ENCODE measurements around the gene SORCS2.

Gene SORCS2

DNA sequence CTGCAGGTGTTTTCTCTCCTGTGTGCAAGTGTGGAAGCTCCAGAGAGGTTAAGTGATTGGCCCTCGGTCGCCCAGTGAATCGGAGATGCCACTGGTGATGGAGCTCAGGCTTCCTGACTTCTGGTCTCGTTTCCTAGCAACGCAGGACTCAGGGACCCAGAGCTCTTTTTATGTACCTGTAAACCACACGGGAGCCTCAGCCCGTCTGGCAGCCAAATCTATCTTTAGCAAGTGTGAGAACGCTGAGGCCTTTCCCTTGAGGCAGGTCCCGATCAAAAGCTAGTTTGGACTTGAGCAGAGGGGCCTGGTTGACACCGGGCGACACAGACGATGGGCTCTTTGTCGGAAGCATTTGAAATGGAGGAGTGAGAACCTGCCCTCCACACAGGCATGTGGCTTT is 116.8 kb downstream of the SORCS2 start:
- no peak for DNase-seq

DNA sequence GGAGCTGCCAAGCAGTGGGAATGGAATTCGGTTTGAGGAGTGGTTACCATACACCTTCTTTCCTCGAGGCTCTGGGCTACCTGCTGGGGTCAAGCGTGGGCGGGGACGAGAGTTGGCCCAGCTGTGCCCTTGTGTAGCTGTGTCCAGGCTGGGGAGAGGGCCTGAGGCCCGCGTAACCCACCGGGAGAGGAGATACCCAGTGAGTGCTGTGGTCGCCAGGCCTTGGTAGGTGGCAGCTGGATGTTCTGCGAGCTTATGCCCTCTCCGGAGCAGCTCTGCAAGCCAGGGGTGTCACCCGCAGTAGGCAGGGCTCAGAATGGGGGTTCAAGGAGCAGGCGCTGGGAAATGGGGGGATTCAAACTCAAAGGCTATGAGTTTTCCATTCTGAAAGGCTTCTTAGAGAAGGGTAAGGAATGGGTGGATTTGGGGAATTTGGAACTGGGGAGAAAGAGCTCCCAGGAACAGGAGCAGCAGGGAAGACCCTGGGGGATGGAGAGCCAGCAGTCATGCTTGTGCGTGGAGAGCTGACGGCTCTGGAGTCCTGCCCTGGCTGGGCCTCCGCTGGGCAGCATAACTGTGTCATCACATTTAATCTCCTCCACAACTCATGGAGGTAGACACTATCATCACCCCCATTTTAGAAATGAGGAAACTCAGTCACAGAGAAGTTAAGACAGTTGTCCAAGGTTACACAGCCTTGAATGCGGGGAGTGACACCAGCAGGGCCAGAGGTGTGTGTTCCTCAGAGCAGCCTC is 117.5 kb downstream of the SORCS2 start:
- DNase-seq = no peak

DNA sequence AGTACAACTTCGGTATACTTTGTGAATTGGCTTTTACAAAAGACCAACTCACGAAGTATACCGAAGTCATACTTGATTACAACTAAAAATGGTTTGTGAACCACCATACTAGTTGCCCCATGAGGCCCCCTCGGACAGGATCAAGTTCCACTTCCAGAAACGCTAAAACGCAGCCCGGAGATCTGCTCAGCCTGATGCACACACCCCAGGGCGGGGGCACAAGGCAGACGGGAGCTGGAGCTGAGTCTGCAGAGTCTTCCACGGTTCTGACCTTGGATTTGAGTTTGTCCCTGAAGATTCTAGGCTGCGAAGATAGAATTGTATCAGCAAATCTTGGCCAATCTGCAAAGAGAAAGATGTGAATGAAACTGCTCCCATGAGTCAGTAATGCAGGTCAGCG is 118.1 kb downstream of the SORCS2 start:
- no peak for DNase-seq

DNA sequence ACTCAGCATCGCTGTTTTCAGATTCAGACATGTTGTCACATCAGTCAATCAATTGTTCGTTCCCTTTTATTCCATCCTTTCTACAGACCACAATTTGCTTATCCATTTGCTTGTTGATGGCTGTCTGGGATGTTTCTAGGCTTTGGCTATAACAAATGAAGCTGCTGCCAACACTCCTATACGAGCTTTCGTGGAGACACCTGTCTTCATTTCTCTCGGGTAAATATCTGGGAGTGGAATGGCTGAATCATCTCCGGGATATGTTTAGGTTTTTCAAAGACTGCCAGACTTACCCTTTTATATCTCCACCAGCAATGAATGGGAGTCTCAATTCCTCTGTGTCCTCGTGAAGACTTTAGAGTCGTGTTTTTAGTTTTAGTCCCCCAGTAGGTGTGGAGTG is 118.9 kb downstream of the SORCS2 start:
- DNase-seq = peak; percentile 13

DNA sequence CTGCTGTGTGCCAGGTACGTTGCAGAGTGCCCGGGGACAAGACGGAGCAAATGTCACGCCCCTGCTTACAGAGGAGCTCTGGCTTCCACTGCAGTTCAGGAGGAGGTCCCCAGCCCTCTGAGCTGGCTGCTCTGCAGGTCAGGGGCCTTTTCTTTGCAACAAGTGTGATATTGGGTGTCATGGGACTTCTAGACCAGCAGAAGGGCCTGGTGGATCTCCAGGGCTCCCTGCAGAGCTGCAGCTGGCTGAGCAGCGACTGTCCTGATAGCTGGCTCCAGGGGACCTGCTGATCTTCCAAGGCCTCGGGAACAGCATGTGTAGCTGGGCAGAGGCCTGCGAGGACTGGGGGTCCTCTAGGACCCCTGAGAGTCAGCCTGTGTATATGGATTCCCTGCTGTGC is 120.4 kb downstream of the SORCS2 start:
- DNase-seq = no peak

DNA sequence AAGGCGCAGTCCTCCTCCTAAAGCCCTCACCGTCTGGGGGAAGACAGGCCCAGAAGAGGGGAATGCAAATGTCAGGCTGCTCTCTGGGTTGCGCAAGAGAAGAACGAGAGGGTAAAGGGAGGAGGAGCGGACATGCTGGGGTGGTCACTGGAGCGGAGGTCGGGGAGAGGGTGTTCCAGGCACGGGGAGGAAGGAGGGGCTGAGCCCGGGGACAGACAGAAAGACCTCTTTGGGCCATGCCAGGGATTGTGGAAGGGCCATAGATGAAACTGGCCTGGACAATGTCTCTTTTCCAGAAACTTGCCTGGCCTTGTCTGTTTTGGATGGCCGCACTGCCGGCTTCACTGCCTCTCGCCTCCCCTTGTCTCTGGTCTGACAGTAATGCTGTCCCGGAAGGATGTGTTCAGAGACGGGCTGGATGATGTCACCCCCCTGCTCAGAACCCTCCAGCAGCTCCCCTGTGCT is 121.0 kb downstream of the SORCS2 start:
- no peak for DNase-seq

DNA sequence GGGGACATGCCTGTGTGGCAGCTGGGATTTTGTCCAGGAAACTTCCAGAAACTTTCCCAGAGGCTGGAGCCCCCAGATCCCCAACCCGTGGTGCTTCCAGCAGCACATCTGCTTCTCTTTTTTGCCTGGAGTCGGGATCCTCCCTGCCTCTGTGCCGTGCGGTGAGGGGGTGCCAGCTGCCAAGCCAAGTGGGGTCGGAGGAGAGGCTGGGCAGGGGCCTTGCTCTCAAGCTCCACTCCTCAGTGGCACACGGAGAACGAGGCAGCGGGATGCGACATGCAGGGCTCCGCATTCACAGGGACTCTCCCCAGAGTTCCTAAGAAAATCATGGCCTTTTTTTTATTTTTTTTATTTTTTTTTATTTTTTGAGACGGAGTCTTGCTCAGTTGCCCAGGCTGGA is 121.7 kb downstream of the SORCS2 start:
- no peak for DNase-seq

DNA sequence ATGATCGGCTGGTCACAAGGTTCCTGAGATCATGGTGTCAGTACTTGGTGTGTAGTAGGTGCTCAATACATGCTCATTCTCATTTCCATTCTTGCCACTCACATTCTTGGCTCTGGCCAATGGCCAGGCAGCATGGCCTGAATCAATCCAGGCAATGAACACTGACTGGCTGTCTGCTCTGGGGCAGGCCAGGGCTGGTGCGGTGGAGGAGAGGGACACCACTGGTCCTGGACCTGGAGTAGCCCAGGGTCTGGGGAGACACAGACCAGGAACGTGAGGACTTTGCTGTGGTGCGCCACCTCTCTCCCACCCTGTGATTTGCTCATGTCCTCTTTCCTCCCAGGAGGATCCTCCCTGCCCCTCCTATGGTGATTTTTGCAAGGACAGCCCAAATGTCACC is 122.9 kb downstream of the SORCS2 start:
- no peak for DNase-seq

DNA sequence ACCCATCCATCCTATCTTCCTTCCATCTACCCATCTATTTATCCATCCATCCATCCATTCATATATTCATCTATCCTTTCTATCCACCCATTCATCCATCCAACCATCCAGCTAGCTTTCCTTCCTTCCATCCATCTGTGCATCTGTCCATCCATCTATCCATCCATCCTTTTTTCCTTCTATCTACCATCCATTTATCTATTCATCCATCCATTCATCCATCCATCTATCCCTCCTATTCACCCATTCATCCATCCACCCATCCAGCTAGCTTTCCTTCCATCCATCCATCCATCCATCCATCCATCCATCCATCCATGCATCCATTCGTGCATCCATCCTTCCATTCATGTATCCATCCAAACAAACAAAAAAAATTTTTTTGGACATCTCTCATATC is 123.6 kb downstream of the SORCS2 start:
- no peak for DNase-seq

DNA sequence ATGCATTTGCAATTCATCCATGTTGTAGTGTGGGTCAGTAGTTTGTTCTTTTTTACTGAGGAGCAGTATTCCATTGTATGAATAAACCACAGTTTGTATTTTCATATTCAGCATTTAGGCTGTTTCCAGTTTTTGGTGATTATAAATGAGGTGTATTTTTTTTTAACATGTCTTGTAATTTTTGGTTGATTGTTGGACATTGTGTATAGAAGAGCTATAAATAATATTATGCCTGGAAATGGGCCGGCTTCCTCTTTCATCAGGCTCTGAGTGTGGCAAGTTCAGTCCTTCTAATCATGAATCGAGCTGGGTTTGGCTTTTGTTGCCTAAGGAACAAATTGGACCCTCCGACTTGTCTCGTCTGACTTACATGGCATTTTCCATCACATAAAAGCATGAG is 126.7 kb downstream of the SORCS2 start:
- no peak for DNase-seq

DNA sequence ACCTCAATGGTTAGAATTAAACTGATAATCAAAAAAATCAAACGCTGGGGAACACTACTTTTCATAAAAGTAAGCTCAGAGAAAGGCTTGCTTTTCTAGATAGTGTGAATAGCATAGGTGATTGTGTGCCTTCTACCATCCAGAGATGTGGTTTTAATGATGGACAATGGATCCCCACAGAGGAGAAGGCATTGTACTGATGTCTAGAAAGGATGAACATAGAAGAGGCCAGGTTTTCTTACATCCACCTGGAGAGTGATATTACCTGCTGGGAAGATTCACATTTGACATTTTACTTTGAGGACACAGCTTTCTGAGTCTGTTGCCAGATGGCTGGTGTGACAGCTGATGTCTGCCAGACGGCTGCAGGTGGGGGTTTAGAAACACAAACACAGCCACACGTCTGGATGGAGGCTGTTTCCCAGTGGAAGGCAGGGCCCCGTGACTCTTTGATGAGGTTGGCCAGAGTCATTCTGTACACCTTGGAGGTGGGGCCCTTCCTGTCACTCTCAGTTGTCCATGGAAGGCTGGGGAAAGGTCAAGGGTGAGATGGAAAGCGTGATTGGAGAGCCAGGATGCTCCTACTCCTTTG is 128.0 kb downstream of the SORCS2 start:
- no peak for DNase-seq

DNA sequence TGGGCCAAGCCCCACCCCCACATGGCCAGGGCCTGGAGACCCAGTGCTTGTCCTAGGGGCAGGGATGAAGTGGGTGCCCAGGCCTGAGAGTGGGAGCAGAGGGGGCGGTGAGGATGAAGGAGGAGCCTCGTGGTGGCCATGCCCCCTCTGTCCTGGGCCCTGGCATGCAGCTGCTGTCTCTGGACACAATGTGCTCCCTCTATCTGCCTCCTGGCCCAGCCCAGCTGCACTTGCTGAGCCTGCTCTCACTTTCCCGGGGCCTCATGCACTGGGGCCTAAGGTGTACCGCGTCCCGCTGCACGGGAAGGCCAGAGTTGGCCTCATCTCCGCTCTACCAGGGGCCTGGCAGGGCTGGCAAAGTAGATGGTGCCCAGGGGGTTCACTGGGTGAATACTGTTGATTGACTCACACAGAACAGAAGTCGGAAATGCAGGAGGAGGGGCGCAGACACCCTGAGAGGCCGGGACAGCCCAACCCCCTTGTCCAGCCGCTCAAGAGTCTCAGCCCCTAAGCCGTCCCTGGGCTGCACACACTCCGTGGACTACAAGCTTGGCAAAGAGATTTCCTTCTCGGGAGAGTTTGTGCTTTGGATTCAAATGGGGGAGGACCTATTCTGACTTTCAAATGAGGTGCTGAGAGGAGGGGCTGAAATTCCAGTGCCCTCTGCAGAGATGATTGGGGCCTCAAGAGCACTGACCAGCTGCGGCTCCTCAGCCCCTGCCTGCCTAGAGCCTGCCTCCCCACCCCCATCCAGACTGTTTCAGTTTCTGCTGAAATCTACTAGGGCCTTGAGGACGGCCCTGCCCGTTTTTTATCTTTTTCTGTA is 130.0 kb downstream of the SORCS2 start:
- DNase-seq = no peak

DNA sequence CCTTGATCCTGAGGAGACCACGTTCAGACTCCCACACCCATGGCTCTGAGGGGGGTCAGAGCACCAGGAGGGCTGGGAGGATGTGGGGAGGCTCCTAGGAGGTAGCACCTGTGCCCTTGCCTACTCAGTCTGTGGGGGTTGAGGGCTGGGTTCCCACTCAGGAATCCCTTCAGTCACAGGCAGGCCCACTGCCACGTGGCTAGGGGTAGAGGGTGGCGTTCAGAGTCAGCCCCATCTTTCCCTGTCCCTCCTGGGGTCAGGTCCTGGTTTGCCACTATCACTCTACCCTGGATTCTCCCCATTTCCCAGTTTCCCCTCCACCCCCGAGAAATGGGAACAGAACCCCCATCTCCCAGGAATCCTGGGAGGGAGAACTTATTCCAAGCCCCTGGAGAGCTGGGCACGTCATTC is 131.1 kb downstream of the SORCS2 start:
- DNase-seq = no peak

DNA sequence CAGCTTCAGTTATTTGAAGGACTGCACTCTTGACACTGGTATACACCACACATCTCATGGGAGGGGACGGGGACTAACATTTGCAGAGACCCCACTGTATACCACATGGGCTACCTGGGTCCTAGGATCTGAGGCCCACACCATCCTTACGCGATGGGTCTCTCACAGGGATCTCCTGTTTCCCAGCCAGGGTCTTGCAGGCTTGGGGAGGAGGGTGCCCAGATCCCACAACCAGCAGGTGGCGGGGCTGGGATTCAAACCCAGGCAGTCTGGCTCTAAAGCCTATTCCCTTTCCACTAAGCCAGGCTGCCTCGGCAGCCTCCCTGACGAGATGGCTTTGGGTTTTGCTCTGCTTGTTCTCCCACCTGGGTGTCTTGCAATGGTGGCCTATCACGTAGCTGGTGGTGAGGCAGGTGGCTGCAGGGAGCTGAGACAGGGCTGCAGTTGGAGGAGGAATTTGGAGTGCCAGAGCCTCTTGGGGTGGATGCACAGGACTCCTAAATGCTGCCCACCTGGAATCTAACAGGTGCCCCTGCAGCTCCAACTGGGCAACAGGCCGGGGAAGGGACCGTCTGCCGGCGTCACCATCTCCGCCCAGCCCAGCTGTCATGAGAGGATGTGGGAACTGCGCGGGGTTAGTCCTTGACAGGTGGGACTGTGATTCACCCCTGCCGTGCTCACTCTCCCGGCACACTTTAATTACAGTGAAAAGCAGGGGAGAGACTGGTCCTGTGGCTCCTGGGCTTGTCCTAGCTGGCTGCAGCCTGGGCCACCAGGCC is 131.7 kb downstream of the SORCS2 start:
- DNase-seq = no peak

DNA sequence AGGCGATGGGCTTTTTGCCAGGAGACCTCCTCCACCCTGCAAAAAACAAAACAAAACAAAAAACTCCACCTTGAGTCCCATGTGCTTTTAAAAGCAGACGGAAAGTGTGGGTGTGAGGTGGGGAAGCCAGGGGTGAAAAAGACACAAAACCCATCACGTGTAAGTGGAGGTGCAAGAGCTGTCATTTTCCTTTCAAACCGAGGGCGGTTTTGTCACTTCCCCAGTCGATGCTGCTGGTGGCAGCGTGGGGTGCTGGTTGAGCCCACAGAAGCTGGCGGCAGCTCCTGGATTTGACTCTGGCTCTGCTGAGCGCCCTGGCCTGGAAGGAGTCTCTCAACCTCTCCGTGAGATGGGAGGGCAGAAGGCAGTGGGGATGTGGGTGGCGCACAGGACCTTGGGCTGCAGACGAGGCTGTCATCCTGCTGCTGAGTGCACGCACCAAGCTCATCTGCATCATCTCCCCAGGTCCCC is 132.3 kb downstream of the SORCS2 start:
- DNase-seq = no peak

DNA sequence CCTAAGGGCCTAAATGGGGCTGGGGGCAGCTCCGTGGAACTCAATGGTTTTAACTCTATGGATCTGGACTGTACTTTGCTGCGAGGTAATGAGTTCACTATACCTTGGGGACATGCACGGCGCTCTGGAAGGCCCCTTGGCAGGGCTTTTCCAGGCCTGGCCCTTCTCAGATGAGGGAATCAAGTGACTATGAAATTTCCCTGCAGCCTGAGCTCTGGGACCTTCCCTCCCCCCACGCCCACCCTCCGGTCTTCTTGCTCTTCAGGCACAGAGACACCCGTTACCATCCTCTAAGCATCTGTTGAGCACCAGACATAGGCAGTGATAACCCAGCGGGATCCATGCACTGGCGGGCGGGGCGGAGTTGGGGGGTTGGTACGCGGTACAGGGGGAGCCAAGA is 133.2 kb downstream of the SORCS2 start:
- no peak for DNase-seq

DNA sequence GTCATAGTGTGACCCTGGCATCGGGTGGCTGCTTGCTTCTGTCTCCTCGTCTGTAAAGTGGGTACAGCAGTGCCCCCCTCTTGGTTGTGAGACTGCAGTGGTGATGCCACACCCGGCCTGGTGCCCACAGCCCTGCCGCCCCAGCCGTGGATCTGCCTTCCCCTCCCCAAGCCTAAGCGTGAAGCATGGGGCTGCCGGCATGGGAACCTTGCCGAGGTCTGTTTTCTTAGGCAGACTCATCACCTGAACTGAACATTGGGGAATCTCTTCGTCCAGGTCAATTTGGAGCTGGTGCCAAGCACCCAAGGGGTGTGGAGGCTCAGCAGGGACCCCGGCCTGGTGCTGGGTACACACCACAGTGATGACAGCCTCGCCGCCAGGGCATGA is 134.0 kb downstream of the SORCS2 start:
- DNase-seq = no peak

DNA sequence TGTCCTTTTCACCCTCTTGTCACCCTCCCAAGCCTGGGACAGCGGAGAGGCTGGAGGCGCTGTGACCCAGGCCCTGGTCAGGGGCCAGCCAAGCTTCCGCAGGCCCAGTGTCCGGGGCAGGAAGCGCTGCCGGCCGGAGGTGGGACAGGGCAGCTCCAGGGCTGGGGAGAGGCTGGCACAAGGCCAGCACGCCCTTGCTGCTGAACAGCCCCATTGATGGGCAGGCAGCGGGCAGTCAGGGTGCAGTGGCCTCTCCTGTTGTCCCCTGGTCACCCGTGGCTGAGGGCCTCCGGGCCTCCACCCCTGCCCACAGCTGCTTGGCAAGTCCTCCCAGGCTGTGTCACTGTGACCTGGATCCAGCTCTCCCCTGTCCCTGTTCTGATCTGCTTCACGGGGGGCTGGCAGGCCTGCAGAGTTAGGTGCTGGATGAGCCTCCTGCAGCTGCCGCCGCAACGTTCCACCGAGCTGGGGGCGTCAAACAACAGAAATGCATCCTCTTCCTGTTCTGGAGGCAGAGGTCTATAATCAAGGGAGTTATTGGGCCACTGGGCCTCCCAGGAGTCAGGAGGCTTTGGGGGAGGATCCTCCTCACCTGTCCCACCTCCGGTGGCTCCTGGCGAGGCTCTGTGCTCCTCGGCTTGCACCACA is 134.5 kb downstream of the SORCS2 start:
- no peak for DNase-seq

DNA sequence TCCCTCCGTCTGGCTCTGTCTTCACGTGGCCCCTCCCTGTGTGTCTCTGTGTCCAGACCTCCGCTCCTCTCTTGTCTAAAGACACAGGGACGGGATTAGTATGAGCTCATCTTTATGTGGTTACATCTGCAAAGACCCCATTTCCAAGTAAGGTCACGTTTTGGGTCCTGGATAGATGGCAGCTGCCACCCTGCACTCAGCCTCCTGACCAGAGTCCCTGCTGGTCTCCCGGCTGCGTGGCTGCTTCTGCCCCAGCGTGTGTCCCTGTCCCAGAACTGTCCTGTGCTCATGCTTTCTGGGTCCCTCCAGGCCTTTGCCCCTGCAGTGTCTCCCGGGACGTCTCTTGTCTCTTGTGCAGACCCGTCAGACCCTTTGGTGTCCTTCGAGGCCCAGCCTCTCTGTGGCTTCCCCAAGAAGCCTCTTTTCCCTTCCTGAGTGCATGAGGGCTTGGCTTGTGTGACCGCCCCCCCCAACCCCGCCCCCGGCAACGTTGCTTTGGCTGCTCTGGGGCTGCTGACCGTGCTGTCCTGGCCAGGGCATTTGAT is 135.1 kb downstream of the SORCS2 start:
- no peak for DNase-seq

DNA sequence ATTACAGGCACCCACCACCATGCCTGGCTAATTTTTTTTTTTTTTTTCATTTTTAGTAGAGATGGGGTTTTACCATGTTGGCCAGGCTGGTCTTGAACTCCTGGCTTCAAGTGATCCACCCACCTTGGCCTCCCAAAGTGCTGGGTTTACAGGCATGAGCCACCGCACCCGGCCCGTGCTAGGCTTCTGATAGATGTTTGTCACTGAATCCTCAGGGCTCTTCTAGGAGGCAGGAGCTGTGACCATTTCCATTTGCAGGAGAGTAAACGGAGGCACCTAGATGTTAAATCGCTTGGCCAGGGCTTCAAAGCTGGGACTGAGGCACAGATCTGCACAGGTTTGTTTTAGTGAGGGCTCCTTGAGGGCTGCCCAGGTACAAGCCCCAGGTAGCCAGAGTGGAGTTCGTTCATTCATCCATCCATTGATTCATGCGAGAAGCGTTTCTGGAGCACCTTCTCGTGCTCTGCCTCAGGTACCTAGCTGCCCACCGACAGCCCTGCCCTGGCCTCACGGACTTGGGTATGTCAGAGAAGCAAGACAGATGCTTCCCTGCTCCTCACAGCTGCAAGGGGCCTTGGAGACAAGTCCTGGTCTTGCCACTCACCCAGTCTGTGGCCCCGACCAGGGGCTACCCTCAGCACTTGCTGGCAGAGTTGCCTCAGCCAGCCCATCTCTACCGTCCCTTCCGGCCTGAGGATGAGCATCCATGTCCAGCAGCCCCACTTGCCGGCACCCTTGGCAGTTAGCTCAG is 136.0 kb downstream of the SORCS2 start:
- no peak for DNase-seq

DNA sequence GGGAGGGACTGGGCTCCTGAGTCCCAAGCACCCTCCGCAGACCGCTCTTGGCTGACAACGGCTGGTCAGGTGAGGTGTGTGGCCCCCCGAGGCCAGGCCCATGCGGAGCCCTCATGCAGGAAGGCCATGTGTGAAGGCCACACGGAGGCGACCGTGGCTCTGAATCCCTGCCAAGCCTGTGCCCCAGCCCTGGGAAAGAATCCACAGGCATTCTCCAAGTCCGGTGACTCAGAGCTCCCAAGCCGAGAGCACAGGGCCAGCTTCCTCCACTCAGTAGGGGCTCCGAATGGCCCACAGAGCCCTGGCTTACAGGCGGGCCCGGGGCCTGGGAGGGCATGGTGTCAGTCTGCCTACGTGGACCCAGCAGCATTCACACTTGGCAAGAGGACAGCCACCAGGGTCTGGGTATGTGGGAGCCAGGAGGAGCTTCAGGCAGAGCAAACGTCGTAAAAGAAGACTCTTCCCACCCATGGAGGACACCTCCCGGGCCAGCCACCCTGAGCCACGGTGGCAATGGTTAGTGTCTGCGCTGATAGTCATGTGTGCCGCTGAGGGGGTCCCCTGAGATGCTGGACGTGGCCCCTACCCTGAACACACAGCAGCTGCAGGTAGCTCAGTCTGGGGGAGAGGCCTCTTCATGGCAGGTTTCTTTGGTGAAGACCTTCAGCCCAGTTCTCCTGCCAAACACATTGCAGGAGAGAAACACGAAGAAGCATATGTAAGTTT is 136.7 kb downstream of the SORCS2 start:
- DNase-seq = peak; percentile 82

Measured in fibroblast of upper back skin (primary cell).